GM19099 (cell line): ENCODE results near the gene RPS6KB2.

Experiments used
- POLR2A ChIP-seq: IDR thresholded peaks from 3 replicates; pipeline ENCODE4 v1.6.1; 2011; ENCODE audit warnings: low read depth; ENCODE audit not compliant: insufficient read length; ENCODE audit errors: extremely low read depth

RPS6KB2 gene

DNA sequence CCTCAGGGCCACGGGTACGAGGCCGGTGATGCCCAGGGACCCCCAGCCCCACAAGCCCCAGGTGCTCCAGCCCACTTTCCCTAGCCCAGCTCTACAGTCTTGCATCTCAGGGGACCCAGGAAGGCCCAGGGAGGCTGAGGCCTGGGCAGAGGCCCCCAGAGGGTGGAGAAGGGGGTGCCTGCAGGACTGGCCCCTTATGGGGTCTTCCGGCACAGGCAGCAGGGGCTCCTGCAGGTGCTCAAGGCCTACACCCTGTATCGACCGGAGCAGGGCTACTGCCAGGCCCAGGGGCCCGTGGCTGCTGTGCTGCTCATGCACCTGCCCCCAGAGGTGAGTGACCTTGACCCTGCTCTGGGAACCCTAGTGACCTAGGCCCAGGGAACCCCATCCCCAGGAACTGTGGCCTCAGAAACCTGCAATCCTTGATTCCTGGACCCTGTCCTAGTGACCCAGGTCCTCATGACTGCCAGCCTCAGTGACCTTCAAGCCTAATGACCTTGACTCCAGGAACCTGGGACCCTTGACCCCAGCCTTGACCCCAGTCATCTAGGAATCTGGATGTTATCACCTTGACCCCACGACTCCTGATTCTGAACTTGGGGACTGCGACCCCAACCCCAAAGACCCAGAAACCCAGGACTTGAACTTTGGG is 22.5 kb upstream of the RPS6KB2 start:
- no peak for TF ChIP-seq POLR2A

- TF ChIP-seq POLR2A: no peak
Observed at GRCh38 chr11:67406420-67406968, 21.8 kb upstream of the RPS6KB2 start.

DNA sequence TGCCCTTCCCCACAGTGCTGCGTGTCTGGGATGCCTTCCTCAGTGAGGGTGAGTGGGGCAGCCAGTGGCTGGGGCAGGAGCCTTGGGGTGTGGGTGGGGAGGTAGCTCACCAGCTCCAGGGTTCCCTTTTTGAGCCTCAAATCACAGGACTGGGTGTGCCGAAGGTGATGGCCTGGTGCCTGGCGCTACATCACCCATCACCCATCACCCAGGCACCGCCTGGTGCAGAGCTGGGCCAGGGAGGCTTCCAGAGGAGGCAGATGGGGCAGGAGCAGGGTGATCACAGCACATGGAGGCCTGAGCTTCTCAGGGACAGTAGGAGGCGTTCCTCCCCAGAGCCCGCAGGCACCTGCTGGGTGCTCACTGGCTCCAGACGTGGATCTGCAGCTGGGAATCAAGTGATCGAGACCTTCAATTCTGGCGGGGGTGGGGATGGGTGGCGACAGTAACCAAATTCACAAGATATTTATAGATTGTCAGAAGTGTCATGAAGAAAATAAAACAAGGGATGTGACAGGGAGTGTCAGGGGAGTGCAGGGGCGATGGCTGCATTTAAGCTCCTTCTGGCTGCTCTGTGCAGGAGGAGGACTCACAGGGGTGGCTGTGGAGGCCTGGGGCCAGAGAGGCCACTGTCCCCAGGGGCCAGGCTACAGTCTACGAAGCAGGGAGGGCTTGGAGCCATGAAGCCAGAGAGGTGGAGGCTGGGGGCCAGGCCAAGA is 21.2 kb upstream of the RPS6KB2 start:
- no peak for TF ChIP-seq POLR2A

- no peak for TF ChIP-seq POLR2A
Observed at GRCh38 chr11:67407688-67408163, 20.6 kb upstream of the RPS6KB2 start.

DNA sequence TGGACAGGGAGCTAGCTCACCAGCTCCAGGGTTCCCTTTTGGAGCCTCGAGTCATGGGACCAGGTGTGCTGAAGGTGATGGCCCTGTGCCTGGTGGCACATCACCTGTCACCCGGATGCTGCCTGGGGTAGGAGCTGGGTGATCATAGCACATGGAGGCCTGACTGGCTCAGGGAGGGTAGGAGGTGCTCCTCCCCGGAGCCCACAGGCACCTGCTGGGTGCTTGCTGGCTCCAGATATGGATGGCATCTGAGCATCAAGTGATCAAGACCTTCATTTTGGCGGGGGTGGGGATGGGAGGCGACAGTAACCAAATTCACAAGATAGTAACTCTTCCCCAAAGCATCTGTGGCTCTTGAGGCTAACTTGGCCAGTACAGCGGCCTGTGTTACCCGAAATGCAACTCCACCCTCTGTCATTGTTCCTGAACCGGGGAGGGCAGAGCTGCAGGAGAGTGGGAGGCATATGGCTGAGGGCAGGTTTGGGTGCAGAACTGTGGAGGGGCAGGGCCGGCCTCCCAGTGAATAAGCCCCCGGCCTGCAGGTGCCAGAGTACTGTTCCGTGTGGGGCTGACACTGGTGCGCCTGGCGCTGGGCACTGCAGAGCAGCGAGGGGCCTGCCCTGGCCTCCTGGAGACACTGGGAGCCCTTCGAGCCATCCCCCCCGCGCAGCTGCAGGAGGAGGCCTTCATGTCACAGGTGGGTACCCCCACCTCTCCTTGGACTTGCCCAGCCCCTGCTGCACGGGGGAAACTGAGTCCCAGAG is 19.7 kb upstream of the RPS6KB2 start:
- TF ChIP-seq POLR2A: no peak

GRCh38 chr11:67409261-67409666 is 19.0 kb upstream of the RPS6KB2 start:
- TF ChIP-seq POLR2A: peak; percentile 76

DNA sequence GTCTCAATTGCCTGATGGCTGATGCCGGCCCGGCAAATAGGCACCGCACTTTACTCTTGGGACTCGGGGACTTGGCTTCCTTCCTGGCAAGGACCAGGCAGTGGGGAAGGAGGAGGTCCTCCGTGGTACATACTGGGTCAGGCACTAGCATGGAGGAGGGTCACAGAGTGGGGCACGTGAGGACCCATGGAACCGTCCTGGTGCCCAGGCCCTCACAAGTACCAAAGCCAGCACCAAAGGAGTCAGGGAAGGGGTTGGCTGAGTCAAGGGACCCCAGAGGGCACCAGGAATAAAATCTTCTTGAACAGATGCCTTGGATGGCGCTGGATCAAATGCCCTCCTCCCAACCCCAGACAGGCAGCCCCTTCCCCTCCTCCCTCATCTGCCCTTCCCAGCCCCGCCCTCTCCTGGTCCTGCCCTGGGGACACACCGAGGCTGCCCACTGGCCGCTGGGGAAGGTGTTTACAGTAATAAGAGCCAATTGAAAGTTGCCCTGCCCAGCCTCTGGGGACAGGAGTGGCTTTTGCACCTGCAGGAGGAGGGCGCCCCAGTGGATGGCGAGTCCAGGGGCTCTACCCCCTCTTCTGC is 18.4 kb upstream of the RPS6KB2 start:
- no peak for TF ChIP-seq POLR2A

GRCh38 chr11:67410369-67410831 is 17.9 kb upstream of the RPS6KB2 start:
- TF ChIP-seq POLR2A: peak; percentile 40

- TF ChIP-seq POLR2A: no peak
Observed at GRCh38 chr11:67410984-67411784, 17.1 kb upstream of the RPS6KB2 start.

- no peak for TF ChIP-seq POLR2A
Observed at GRCh38 chr11:67411785-67412152, 16.5 kb upstream of the RPS6KB2 start.

- TF ChIP-seq POLR2A: no peak
Observed at GRCh38 chr11:67412495-67413179, 15.7 kb upstream of the RPS6KB2 start.

GRCh38 chr11:67413266-67413849 is 14.9 kb upstream of the RPS6KB2 start:
- TF ChIP-seq POLR2A: no peak
